Measurements from ENCODE around the gene STK32B.
"Not testable (repeated sequence)": the region's sequence is repeated elsewhere in the genome, so short reads cannot be mapped to it uniquely, and the experiment has no call there.

STK32B gene

GRCh38 chr4:5443976-5444802 lies 392.9 kb downstream of the STK32B start:
- DNase-seq = not testable (repeated sequence)

DNA sequence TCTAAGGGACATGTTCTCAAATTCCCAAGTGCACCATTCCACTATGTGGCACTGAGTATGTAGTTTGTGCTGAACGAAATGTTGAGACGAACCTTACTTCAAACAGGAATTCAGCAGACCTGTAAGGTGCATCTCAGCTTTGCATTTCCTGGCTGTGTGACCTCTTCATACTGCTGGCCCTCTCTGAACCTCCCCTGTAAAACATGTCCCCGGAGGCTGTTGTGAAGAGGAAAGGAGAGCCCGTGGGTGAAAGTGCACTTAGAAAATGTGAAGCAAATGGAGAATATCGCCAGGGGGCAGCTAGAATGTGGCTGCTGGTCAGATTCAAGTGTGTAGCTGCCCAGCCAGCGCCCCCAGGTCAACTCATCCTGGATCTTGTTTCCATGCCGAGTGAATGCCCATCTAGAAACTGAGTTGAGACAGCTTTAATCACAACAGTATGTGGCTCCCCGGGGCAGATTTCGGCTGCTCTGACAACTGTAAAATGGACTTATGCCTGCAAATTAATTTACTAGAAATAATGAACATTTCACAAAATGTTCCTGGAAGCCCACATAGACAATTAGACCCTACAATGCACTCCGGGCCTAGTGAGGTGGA lies 393.7 kb downstream of the STK32B start:
- DNase-seq = no peak

DNA sequence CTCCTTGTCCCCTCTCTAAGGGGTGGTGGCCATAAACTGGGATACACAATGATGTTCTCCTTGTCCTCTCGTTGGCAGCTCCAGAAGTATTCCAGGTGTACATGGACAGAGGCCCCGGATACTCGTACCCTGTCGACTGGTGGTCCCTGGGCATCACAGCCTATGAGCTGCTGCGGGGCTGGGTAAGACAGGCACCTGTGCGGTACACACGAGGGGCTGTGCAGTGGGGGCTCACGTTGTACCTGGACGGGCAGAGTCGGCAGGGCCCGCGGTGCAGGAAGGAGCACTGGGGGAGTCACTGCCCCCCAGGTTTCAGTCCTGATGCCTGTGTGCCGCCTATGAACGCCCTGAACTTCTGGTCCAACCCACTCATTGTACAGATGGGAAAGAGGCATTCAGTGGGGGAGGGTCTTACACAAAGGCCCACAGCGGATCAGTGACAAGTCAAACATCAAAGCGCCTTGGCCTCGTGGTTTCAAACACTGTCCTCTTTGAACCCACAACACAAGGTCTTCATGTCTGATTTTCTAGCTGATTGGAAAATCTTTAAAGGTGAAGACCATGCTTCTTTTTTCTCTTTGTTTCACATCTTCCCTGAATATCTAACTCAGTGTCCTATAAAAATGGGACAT lies 395.4 kb downstream of the STK32B start:
- no peak for DNase-seq

DNA sequence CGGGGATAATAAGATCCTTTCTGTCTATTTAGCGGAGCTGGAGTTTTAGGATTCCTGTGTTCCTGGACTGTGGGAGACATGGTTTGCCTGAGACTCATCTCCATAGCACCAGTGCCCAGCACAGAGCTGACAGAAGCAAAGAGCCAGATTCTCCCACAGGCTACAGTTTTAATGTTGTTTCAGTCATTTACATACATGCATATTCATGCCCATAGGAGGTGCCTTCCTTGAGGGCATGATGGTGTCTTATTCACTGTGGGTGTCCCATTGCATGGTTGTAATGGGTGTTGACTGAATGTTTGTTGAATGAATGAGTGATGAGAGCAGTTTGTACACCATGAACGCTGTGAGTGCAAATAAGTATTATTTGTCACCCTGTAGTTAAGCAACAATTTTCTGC lies 396.5 kb downstream of the STK32B start:
- DNase-seq = no peak

DNA sequence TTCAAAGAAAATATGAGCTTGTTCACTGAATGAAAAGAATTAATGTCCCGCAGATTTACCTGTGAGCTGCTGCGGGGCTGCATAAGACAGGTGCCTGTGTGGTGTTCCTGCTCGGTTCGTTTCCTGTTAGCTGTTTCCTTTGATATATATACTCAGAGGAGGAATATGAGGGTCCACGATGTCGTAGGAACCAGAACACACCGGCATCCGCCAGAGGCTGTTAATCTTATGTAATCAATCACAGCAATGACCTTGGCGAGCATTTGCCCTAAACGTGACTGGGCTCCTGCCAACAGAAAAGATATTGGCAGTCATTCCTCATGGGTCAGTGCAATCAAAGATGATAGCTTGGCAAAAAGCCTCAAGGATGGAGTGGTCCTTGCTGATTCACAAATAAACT lies 396.9 kb downstream of the STK32B start:
- DNase-seq = no peak

DNA sequence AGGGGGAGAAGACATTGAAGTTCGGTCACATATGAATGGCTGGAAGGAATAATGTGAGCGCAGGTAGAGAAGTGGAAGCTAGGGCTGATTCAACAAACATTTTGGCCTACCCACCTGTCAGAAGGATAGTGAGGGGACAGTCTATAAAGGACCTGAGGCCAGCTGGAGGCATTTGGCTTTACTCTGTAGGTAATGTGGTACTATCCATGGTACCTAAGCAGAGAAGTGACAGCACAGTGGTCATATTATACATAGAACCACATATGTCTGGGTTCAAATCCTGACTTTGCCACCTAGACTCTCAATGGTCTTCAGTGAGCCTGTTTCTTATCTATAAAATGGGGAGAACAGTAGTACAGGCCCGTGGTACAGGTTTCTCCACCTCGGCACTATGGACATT lies 400.0 kb downstream of the STK32B start:
- no peak for DNase-seq

DNA sequence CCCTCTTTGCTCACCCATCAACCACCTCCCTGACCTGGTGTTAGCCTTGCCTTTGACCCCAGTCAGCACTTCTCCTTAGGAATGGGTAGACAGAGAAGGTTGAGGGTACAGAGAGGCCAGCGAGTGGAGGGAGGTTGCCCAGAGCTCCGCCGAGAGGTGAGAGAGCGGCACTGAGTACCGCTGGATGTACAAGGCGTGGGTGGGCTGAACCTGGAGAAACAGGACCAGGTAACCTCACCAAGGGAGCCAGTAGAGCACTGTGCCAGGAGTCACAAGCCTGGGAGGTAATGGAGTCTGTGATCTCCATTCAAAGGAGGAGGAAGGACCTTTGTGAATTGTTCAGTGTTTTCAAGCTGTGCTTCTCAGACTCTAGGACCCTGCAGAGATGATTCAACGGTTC lies 400.9 kb downstream of the STK32B start:
- no peak for DNase-seq

- no peak for DNase-seq
Measured at GRCh38 chr4:5455003-5455585, 403.8 kb downstream of the STK32B start.

- DNase-seq = no peak
Measured at GRCh38 chr4:5456296-5456845, 405.1 kb downstream of the STK32B start.

DNA sequence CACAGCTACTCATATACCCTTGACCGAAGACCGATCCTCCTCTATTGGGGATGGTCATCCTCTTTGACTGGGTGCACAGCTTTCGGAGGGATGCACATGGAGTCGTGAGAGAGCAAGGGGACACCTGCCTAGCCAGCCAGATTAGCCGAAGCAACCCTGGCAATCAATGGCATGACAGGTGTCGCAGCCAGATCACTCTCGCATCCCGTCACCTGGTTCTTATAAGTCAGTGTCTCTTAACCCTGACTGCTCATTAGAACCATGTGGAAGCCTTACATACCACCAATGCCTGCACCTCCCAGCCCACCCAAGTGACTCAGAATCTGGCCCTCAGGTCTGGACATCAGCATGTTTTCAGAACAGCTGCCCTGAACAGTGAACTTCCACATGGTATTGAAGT lies 407.4 kb downstream of the STK32B start:
- no peak for DNase-seq

DNA sequence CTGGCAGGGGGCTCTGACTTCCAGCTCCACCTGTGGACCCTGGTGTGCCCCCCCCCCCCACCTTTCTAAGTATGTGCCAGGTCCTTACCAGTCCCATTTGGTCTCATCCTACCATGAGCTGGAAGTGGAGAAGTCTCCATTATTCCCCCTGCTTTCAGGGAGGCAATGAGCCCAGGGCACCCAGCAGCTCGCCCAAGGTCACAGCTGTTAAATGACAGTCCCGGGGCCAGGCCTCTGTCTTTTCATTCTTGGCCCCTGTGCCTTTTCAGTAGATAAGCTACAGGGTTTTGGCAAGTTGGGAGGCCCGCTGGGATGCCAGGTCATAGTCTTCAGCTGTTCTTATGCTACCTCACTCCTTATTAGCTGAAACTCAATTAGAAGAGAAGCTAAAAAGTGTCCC lies 408.0 kb downstream of the STK32B start:
- no peak for DNase-seq

DNA sequence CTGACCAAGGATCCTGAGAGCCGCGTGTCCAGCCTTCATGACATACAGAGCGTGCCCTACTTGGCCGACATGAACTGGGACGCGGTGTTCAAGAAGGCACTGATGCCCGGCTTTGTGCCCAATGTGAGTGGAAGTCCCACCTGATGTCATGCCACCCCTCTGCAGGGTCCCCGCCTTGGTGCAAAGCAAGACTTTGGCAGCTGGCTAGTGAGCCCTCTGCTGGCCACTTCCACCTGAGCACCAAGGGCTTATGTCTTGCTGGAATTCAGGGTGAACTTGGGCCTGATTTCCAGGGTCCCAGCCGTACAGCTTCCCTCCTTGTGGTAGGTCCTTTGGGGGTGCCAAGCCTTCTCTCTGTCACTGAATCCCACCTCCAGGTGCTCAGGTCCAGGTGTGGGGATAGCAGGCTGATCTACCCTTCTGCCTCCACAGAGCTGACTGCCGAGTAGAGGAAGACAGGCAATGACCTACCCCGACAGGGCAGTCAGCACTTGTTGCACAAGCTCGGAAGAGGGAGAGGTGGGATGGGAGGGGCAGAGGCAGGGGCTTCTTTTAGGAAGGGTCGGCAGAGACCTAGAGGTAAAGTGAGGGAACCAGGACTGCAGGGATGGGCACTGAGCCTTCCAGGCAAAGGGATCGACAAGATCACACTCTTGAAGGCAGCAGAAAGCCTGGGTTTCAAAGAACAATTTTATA lies 409.0 kb downstream of the STK32B start:
- peak in 9 of 51 donors; percentile 4 to 19 (median 11) for DNase-seq

- DNase-seq = no peak
Measured at GRCh38 chr4:5461477-5461876, 410.2 kb downstream of the STK32B start.

- no peak for DNase-seq
Measured at GRCh38 chr4:5462254-5462835, 411.1 kb downstream of the STK32B start.

- no peak for DNase-seq
Measured at GRCh38 chr4:5462896-5463295, 411.6 kb downstream of the STK32B start.

GRCh38 chr4:5463361-5463760 lies 412.1 kb downstream of the STK32B start:
- no peak for DNase-seq

GRCh38 chr4:5463936-5464650 lies 412.8 kb downstream of the STK32B start:
- no peak for DNase-seq

DNA sequence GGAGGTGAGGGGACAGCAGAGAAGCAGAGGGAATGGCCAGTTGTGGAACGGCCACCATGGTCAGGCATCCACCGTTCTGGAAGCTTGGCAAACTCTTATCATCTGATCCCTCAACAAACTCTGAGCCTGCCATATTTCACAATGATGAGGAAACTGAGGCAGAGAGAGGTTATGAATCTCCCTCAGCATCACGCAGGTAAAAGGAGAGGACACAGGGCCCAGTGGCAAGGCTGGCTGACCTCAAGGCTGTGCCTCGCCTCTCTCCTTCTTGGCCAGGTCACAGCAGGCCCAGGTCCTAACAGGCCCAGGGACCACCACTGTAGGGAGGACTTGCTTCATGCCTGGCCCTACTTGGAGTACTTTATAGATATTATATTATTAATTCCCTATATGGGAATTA lies 414.2 kb downstream of the STK32B start:
- DNase-seq = no peak

DNA sequence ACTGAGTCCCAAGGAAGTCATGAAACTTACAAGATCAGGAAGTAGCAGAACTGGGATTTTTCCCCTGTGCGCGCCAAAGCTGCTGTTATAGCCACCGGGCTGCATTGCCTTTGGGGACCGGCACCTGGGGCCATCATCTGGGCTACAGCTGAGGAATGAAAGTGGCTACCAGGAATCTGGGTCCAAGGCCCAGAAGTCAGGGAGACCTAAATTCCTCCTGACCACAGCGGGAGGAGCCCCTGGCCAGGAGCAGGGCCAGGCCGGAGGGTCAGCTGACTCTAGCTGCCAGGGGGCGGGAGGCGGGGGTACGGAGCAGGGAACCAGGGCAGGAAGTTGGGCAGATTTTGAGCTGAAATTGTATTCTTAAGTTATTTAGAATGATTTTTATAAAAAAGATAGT lies 414.7 kb downstream of the STK32B start:
- no peak for DNase-seq

DNA sequence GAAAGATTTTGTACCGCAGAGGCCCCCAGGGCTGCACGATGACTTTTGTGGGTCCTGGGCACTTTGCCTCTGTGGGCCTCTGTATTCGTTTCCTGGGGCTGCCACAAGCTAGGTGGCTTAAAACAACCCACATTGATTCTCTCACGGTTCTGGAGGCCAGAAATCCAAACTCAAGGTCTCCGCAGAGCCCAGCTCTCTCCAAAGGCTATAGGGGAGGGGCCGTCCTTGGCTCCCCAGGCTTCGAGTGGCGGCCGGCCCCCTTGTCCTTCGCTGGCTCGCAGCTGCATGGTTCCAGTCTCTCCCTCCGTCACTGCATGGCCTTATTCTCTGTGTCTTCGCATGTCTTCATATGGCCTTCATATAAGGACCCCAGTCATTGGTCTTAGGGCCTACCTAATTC lies 415.8 kb downstream of the STK32B start:
- DNase-seq = no peak

All from hypothalamus (tissue), 51 donors.